Skeletal muscle cell (primary cell): ENCODE results near the gene COL17A1.
A peak's percentile ranks its signal among the peaks of the same experiment; 100 is the strongest.

ENCODE experiments used
- DNase-seq: peaks from one replicate; pipeline ENCODE4 v3.0.0-alpha.2; 2010; ENCODE audit warnings: low read depth
- H3K4me3 ChIP-seq: 2 replicates; pipeline ENCODE4 v1.5.1; 2011; ENCODE audit warnings: low read depth, mild to moderate bottlenecking, control low read depth, low read length, moderate library complexity

Gene COL17A1

GRCh38 chr10:104036518-104037260, 49.0 kb downstream of the COL17A1 start:
- no peak for DNase-seq
- H3K4me3 ChIP-seq = no peak overlapping the region

GRCh38 chr10:104036069-104036384, 49.7 kb downstream of the COL17A1 start:
- DNase-seq = no peak
- H3K4me3 ChIP-seq = no peak overlapping the region

GRCh38 chr10:104035194-104036068, 50.2 kb downstream of the COL17A1 start:
- H3K4me3 ChIP-seq = no peak overlapping the region
- no peak for DNase-seq

GRCh38 chr10:104034401-104035193, 51.1 kb downstream of the COL17A1 start:
- DNase-seq = no peak
- no peak overlapping the region for H3K4me3 ChIP-seq

- H3K4me3 ChIP-seq = no peak overlapping the region
- no peak for DNase-seq
These were observed 51.7 kb downstream of the COL17A1 start for GRCh38 chr10:104033966-104034365.

- H3K4me3 ChIP-seq = no peak overlapping the region
- peak; percentile 7 for DNase-seq
These were observed 52.2 kb downstream of the COL17A1 start for GRCh38 chr10:104033401-104033930.

GRCh38 chr10:104032144-104032775, 53.4 kb downstream of the COL17A1 start:
- H3K4me3 ChIP-seq = no peak overlapping the region
- DNase-seq = no peak

- no peak overlapping the region for H3K4me3 ChIP-seq
- no peak for DNase-seq
These were observed 54.0 kb downstream of the COL17A1 start for GRCh38 chr10:104031631-104032030.

GRCh38 chr10:104029521-104029860, 56.2 kb downstream of the COL17A1 start:
- no peak for DNase-seq
- no peak overlapping the region for H3K4me3 ChIP-seq

- DNase-seq = no peak
- no peak overlapping the region for H3K4me3 ChIP-seq
These were observed 56.7 kb downstream of the COL17A1 start for GRCh38 chr10:104028823-104029520.

- H3K4me3 ChIP-seq = no peak overlapping the region
- DNase-seq = no peak
These were observed 57.5 kb downstream of the COL17A1 start for GRCh38 chr10:104028146-104028545.

- no peak for DNase-seq
- H3K4me3 ChIP-seq = no peak overlapping the region
These were observed 58.9 kb downstream of the COL17A1 start for GRCh38 chr10:104026762-104027161.

- H3K4me3 ChIP-seq = no peak overlapping the region
- no peak for DNase-seq
These were observed 60.2 kb downstream of the COL17A1 start for GRCh38 chr10:104025524-104025923.

GRCh38 chr10:104022026-104022425, 63.7 kb downstream of the COL17A1 start:
- H3K4me3 ChIP-seq = no peak overlapping the region
- DNase-seq = no peak

- H3K4me3 ChIP-seq = no peak overlapping the region
- no peak for DNase-seq
These were observed 64.4 kb downstream of the COL17A1 start for GRCh38 chr10:104021246-104021645.

- H3K4me3 ChIP-seq = no peak overlapping the region
- DNase-seq = no peak
These were observed 65.7 kb downstream of the COL17A1 start for GRCh38 chr10:104020020-104020419.

GRCh38 chr10:104018471-104018870, 67.2 kb downstream of the COL17A1 start:
- H3K4me3 ChIP-seq = no peak overlapping the region
- no peak for DNase-seq

- DNase-seq = no peak
These were observed 69.0 kb downstream of the COL17A1 start for GRCh38 chr10:104016661-104017060.

GRCh38 chr10:104014176-104014575, 71.5 kb downstream of the COL17A1 start:
- H3K4me3 ChIP-seq = no peak overlapping the region
- no peak for DNase-seq

More at GRCh38 chr10:104016661-104017060, 69.0 kb downstream of the COL17A1 start:
- H3K4me3 ChIP-seq = no peak overlapping the region
